Activated CD8-positive, alpha-beta memory T cell treated with anti-CD3 and anti-CD28 coated beads, Interleukin-2, amount 10 ng/mL, durations not matched to agents 7 days and 5 days (primary cell): Measurements from ENCODE around the gene BRICD5. TPM values are rescaled to one million over a fixed set of nuclear protein-coding genes. Genes with fewer than 3 reads are reported as not detected.

Experiments used
- ATAC-seq: fragments of 150-1000 bp; cut with Tn5 transposase; one replicate; pipeline ENCODE4 v1.10.0; 2021; ENCODE audit warnings: moderate library complexity
- CTCF ChIA-PET: fragments of 350-600 bp; sonication (Branson Sonifier 250); formaldehyde crosslinking; loops from one replicate; lab custom pipeline; 2021; ENCODE audit warnings: antibody characterized with exemption; lab: Charles Lee
- DNase-seq: peaks from one replicate; pipeline ENCODE4 v3.0.0-alpha.2; 2020
- H3K27ac Mint-ChIP-seq: one replicate; pipeline ENCODE4 v1.8.0; 2021; ENCODE audit warnings: mild to moderate bottlenecking, mixed read lengths
- H3K27me3 Mint-ChIP-seq: one replicate; pipeline ENCODE4 v1.8.0; 2021; ENCODE audit warnings: mixed read lengths
- H3K36me3 Mint-ChIP-seq: one replicate; pipeline ENCODE4 v1.8.0; 2021; ENCODE audit warnings: mild to moderate bottlenecking, mixed read lengths
- H3K4me1 Mint-ChIP-seq: one replicate; pipeline ENCODE4 v1.8.0; 2021; ENCODE audit warnings: mixed read lengths
- H3K4me3 Mint-ChIP-seq: one replicate; pipeline ENCODE4 v1.8.0; 2021; ENCODE audit warnings: mild to moderate bottlenecking, moderate library complexity, mixed read lengths
- H3K9me3 Mint-ChIP-seq: one replicate; pipeline ENCODE4 v1.8.0; 2022; ENCODE audit warnings: low read depth, mixed read lengths
- total RNA-seq, 2 experiments: library from RNA; stranded (reverse); gene quantifications; one replicate each; pipeline ENCODE4 v1.2.3, GENCODE V29; 2021

The BRICD5 gene
- total RNA-seq, 2 experiments from 2014 or later, result 13.2 to 20.4 TPM

DNA sequence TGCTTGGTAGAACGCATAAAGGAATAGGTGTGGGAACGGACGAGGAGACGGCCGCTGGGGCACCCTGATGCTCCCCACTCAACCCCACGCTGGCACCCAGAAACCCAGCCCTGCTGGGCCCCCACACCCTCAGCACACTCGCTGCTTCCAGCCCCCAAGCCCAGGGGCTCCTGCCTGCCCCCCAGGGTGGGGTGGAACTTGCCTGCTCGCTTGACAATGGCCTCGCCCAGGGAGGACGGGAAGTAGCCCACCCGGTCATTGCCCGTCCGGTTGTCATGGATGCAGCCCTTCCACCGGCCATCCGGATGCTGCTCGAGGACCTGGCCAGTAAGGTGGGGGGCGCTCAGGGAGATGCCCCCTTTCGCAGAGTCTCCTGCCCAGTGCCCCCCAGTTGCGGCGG is 24.2 kb downstream of the BRICD5 start:
- Mint-ChIP-seq H3K27me3 (no peaks in the 10 kb centered on the region), H3K4me3 (no peak overlapping the region), H3K4me1 (no peaks in the 10 kb centered on the region), H3K36me3 (no peaks in the 10 kb centered on the region), H3K9me3 (no peaks in the 10 kb centered on the region), H3K27ac (no peak overlapping the region)
- CTCF ChIA-PET, result no interaction called here
- ATAC-seq, result no peak
- DNase-seq, result no peak

DNA sequence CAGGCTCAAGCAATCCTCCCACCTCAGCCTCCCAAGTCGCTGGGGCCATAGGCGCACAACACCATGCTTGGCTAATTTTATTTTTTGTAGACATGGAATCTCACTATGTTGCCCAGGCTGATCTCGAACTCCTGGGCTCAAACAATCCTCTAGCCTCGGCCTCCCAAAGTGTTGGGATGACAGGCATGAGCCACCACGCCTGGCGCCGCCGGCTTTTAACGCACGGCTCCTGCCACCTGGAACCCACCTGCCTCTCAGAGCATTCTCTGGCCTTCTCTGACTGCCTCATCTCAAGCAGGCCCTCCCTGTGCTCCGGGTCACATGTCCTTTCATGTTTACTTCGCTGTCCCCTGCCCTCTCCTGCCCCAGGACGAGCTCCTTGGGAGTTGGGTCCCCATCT is 24.6 kb downstream of the BRICD5 start:
- no peak overlapping the region for H3K4me3 Mint-ChIP-seq
- H3K36me3 Mint-ChIP-seq, result no peaks in the 10 kb centered on the region
- H3K9me3 Mint-ChIP-seq, result no peaks in the 10 kb centered on the region
- CTCF ChIA-PET, result no interaction called here
- DNase-seq (no peak), ATAC-seq (no peak)
- H3K27ac Mint-ChIP-seq, result no peak overlapping the region
- no peaks in the 10 kb centered on the region for H3K27me3 Mint-ChIP-seq
- no peaks in the 10 kb centered on the region for H3K4me1 Mint-ChIP-seq

DNA sequence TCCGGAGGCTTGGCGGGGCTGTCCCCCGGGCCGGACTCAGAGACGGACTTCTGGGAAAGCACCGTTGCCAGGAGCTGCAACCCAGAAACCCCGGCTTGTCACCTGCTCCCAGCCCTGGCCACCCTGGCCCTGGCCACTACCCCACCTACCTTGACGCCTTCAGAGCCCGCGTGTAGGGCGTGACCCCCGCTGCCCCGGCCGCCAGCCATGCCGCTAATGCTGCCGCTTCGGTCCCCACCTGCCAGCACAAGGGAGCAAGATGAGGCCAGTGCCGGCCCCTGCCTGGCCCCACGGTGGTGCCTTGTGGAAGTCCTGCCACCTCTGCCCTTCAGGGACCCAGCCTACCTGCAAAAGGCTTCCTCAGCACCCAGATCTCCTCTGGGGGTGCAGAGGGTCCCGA is 25.7 kb downstream of the BRICD5 start:
- Mint-ChIP-seq H3K9me3 (no peaks in the 10 kb centered on the region), H3K36me3 (no peaks in the 10 kb centered on the region), H3K27me3 (no peaks in the 10 kb centered on the region), H3K4me3 (no peak overlapping the region), H3K4me1 (no peaks in the 10 kb centered on the region), H3K27ac (no peak overlapping the region)
- ATAC-seq, result no peak
- CTCF ChIA-PET, result no interaction called here
- no peak for DNase-seq

DNA sequence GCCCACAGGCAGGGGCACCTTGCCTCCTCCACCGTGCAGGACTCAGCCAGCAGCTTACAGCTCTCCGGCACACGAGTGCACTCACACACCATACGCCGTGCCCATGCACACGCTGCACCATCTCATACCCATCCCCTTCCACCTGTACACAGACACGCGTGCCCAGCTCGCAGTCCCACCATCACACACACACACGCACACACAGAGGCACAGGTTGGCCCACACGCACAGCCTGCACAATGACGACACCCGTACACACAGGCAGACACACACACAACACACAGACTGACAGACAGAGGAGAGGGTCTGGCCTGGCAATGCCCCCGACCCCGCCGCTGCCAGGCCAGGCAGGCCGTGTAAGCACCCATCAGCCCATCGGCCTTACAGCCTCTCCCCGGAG is 26.3 kb downstream of the BRICD5 start:
- no peak overlapping the region for H3K4me3 Mint-ChIP-seq
- no peaks in the 10 kb centered on the region for H3K27me3 Mint-ChIP-seq
- no peak overlapping the region for H3K27ac Mint-ChIP-seq
- no peaks in the 10 kb centered on the region for H3K9me3 Mint-ChIP-seq
- ATAC-seq (no peak), DNase-seq (no peak)
- H3K36me3 Mint-ChIP-seq, result no peaks in the 10 kb centered on the region
- H3K4me1 Mint-ChIP-seq, result no peaks in the 10 kb centered on the region
- CTCF ChIA-PET, result no interaction called here

DNA sequence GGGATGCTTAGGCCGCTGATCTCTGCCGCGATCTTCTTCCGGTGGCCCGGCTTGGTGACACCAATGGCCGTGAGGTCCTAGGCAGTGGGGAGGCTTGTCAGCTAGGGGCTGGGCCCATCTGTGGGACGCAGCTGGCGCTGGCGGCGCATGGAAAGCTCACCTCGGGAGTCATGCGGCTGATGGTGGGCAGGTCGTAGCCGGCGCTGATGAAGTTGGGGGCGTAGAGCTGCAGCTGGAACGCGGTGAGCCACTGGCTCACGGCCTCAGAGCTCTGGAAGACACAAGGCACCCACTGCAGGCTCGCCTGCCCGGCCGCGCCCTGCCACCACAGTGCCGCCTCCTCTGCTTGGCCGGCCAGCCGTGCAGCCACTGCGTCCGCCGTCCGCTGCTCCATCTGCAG is 27.0 kb downstream of the BRICD5 start:
- CTCF ChIA-PET, result no interaction called here
- H3K27me3 Mint-ChIP-seq, result no peaks in the 10 kb centered on the region

DNA sequence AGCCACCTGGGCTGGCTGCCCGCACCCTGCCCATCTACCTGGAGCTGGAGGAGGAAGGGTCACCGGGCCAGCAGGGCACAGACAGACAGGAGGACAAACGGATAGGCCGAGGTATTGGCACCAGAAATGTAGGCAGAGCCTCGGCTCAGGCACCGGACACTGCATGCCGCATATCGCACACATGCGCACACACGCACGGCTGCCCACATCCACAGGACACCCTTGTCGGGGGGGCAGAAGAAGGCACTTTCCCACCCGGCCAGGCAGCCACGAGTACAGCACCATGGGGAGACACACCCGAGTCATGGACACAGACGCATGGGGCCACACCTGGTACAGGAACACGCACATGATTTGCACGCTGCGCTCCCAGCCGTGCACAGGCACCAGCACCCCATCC is 28.7 kb downstream of the BRICD5 start:
- Mint-ChIP-seq H3K4me3 (no peak overlapping the region), H3K9me3 (no peaks in the 10 kb centered on the region), H3K4me1 (no peaks in the 10 kb centered on the region), H3K27ac (no peak overlapping the region), H3K36me3 (peaks cover 4% of the 10 kb centered on the region), H3K27me3 (no peaks in the 10 kb centered on the region)
- ATAC-seq (no peak), DNase-seq (no peak)
- CTCF ChIA-PET, result no interaction called here

More for the DNA sequence above, 27.0 kb downstream of the BRICD5 start:
- H3K27ac Mint-ChIP-seq, result no peak overlapping the region
- ATAC-seq, result no peak
- no peak for DNase-seq
- no peaks in the 10 kb centered on the region for H3K4me1 Mint-ChIP-seq
- no peaks in the 10 kb centered on the region for H3K9me3 Mint-ChIP-seq
- no peak overlapping the region for H3K4me3 Mint-ChIP-seq
- no peaks in the 10 kb centered on the region for H3K36me3 Mint-ChIP-seq

DNA sequence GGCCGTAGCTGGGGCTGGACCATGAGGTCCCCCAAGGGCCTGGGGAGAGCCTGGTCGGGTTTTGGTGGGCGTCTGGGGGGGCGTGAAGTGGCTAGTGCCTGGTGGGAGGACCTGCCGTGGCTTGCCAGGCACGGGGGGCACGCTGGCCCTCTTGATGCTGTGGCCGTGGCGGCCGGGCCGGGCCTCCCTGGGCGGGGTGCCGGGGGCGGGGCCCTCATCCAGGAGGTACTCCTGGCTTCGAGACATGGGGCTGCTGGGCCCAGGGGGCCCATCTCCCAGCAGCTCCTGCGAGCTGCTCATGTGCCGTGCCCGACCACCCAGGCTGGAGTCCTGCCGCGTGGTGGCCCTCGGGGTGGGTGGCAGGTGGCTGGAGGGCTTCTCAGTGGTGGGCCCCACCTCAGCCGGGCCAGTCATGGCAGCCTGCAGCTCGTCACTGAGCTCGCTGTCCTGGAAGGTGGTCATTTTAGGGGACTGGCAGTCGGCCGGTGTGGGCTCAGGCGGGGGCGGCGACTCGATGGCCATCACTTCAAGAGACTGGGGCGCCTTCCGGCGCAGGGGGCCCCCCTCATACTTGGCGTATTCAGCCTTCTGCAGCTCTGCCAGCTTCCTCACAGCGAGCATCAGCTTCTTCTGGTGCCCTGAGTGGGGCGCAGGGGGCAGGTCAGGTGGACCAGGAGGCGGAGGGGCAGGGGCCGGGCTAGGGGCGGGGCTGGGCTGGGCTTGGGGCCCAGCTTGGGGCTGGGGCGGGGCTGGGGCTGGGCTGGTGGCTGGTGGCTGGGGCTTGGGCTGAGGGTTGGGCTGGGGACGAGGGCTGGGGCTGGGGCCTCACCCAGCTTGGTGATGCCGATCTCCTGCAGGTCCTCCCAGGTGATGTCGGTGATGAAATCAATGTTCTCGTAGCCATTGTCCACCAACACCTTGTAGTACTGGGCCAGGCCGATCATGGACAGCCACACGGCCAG is 29.4 kb downstream of the BRICD5 start:
- ATAC-seq (no peak), DNase-seq (no peak)
- no peak overlapping the region for H3K27ac Mint-ChIP-seq
- no peaks in the 10 kb centered on the region for H3K4me1 Mint-ChIP-seq
- no peak overlapping the region for H3K4me3 Mint-ChIP-seq
- H3K9me3 Mint-ChIP-seq, result no peaks in the 10 kb centered on the region
- peaks cover 4% of the 10 kb centered on the region for H3K36me3 Mint-ChIP-seq
- CTCF ChIA-PET, result no interaction called here
- no peaks in the 10 kb centered on the region for H3K27me3 Mint-ChIP-seq

DNA sequence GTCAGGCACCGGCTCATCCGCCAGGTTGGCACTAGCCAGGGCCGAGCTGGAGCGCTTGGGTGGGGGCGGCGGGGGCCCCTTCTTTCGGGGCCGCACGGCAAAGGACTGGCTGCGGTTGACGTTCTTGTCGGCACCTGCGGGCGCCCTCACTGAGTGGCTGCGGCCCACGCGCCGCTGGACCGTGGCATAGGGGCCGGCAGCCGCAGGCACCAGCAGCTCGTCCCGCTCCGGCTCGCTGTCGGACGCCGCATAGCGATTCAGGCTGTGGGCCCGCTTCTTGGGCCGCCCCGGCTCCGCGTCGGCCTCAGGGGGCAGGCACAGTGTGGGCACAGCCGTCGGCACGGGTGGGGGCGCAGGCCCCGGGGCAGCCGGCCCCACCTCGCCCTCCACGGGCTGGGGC is 30.2 kb downstream of the BRICD5 start:
- no peaks in the 10 kb centered on the region for H3K9me3 Mint-ChIP-seq
- DNase-seq (no peak), ATAC-seq (no peak)
- H3K27me3 Mint-ChIP-seq, result no peaks in the 10 kb centered on the region
- no peak overlapping the region for H3K27ac Mint-ChIP-seq
- no peaks in the 10 kb centered on the region for H3K4me1 Mint-ChIP-seq
- H3K4me3 Mint-ChIP-seq, result no peak overlapping the region
- peaks cover 9% of the 10 kb centered on the region for H3K36me3 Mint-ChIP-seq
- CTCF ChIA-PET, result no interaction called here

DNA sequence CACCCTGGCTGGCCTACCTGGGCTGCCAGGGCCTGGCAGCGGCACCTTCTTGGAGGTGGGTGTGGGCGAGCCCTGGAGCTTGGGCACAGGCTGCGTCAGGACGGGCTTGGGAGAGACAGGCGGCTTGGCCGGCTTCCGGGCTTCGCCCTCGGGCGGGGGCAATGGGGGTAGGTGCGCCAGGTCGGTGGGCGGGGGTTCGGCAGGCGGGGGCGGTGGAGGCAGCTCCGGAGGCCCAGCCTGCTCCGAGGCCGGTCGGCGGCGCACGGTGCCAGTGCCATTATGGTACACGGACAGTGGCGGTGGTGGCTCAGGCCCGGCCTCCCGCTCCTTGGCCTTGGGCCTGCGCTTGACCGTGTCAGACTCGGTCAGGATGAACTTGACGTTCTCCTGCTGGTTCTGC is 31.1 kb downstream of the BRICD5 start:
- Mint-ChIP-seq H3K4me1 (no peaks in the 10 kb centered on the region), H3K27ac (no peak overlapping the region), H3K4me3 (no peak overlapping the region), H3K27me3 (no peaks in the 10 kb centered on the region), H3K9me3 (no peaks in the 10 kb centered on the region), H3K36me3 (peaks cover 9% of the 10 kb centered on the region)
- CTCF ChIA-PET, result no interaction called here
- no peak for ATAC-seq
- DNase-seq, result no peak

DNA sequence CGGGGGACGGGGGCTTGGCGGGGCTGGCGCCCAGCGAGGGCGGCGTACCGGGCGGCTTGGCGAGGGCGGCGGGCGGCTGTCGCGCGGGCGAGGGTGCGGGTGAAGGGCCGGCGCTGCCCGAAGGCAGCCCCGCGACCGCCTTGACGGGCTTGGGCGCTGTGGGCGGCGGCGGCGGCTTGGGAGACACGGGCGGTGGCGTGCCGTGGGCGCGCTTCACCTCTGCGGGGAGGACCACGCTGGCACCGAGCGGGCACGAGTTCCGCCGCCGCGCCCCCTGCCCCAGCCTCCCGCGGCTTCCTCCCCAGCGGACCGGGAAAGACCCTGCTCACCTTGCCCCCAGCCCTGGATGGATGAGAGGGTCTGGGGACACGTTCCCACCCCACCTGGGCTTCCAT is 31.6 kb downstream of the BRICD5 start:
- no peaks in the 10 kb centered on the region for H3K4me1 Mint-ChIP-seq
- H3K4me3 Mint-ChIP-seq, result no peak overlapping the region
- peaks cover 9% of the 10 kb centered on the region for H3K36me3 Mint-ChIP-seq
- CTCF ChIA-PET, result no interaction called here
- H3K27me3 Mint-ChIP-seq, result no peaks in the 10 kb centered on the region
- DNase-seq (no peak), ATAC-seq (no peak)
- no peak overlapping the region for H3K27ac Mint-ChIP-seq
- no peaks in the 10 kb centered on the region for H3K9me3 Mint-ChIP-seq

DNA sequence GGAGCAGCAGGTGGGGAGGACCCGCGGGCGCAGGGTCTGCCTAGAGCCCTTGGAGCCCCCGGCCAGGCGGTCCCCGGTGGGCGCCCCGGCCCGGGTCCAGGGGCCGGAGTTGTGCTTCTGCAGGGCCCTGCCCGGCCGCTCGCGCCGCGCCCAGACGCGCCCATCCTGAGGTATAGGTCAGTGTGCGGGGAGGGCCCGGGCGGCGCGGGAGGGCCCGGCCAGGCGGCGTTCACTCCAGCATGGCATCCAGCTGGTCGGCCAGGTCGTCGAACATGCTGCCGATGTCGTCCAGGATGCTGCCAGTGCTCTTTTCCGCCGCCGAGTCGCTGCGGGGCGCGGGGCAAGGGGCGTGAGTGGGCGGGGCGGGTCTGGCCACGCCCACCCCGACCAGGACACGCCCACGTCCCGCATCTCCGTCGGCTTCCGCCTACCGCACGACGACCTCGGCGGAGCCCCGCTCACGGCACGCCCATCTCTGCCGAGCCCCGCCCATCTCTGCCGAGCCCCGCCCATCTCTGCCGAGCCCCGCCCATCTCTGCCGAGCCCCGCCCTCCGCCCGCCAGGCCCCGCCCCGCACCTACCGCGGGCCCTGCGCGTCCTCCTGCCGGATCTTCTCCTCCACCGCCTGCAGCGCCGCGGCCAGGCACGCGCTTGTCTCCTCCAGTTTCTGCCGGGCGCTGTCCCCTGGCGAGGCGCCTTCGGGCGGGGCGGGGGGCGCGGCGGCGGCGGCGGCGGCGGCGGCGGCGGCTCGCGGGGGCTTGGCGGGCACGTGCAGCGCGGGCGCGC is 32.1 kb downstream of the BRICD5 start:
- Mint-ChIP-seq H3K4me3 (no peak overlapping the region), H3K4me1 (no peaks in the 10 kb centered on the region), H3K9me3 (no peaks in the 10 kb centered on the region), H3K27me3 (no peaks in the 10 kb centered on the region), H3K27ac (no peak overlapping the region), H3K36me3 (peaks cover 9% of the 10 kb centered on the region)
- CTCF ChIA-PET, result no interaction called here
- DNase-seq (peak; percentile 43), ATAC-seq (peak; percentile 63)

DNA sequence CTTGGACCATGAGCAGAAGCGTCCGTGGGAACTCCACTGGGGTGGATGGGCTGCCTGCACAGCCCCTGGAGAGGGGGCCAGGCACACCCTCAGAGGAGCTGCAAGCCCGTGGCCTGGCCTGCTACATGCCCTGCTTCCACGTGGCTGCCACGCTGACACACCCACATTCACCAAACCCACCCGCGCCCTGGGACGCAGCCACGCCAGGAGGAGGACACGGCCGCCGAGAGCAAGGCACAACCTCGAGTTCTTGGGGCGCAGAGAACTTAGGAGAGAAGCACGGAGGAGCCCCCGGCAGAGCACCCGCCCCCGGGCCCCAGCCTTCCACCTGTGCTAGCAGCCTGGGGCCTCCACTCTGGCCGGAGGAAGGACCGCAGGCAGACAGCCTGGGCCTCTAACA is 33.1 kb downstream of the BRICD5 start:
- no peaks in the 10 kb centered on the region for H3K9me3 Mint-ChIP-seq
- no peak overlapping the region for H3K27ac Mint-ChIP-seq
- peaks cover 9% of the 10 kb centered on the region for H3K36me3 Mint-ChIP-seq
- CTCF ChIA-PET, result no interaction called here
- DNase-seq (no peak), ATAC-seq (no peak)
- H3K4me3 Mint-ChIP-seq, result no peak overlapping the region
- H3K4me1 Mint-ChIP-seq, result no peaks in the 10 kb centered on the region
- no peaks in the 10 kb centered on the region for H3K27me3 Mint-ChIP-seq

DNA sequence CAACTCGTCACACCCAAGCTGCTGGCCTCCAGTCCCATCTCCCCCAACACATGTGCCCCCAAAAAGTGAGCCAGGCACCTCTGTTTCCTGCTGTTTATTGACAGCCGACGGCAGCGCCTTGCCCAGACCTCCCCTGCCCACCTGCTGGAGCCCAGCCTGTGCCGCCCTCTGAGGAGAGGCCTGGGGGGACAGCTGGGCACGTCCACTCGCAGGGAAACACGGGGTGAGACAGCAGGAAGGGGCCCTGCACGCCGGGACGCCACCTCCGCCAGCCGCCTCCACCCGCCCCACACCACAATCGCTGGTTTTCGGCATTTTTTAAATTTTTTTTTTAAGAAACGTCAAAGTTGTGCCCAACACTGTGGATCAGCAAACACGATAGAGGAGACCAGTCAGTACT is 33.6 kb downstream of the BRICD5 start:
- no peaks in the 10 kb centered on the region for H3K9me3 Mint-ChIP-seq

DNA sequence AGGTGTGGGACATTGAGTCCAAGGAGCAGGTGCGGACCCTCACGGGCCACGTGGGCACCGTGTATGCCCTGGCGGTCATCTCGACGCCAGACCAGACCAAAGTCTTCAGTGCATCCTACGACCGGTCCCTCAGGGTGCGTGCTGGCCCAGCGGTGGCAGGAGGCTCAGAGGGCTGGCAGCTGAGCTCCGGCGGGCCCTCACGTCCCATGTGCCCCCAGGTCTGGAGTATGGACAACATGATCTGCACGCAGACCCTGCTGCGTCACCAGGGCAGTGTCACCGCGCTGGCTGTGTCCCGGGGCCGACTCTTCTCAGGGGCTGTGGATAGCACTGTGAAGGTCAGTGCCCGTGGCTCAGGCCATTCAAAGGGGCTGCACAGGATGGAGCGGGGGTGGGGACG is 34.6 kb downstream of the BRICD5 start:
- CTCF ChIA-PET, result no interaction called here
- ATAC-seq (no peak), DNase-seq (no peak)
- Mint-ChIP-seq H3K27me3 (no peaks in the 10 kb centered on the region), H3K9me3 (no peaks in the 10 kb centered on the region), H3K36me3 (peaks cover 12% of the 10 kb centered on the region), H3K27ac (peak overlapping the region; percentile 54), H3K4me3 (no peak overlapping the region), H3K4me1 (no peaks in the 10 kb centered on the region)

More for the DNA sequence above, 33.6 kb downstream of the BRICD5 start:
- ATAC-seq (no peak), DNase-seq (no peak)
- Mint-ChIP-seq H3K27me3 (no peaks in the 10 kb centered on the region), H3K27ac (no peak overlapping the region), H3K36me3 (peaks cover 9% of the 10 kb centered on the region), H3K4me1 (no peaks in the 10 kb centered on the region), H3K4me3 (no peak overlapping the region)
- CTCF ChIA-PET, result no interaction called here
